Measurements from ENCODE around the gene KLHL7.
"Not testable (repeated sequence)": the region's sequence is repeated elsewhere in the genome, so short reads cannot be mapped to it uniquely, and the experiment has no call there.

The KLHL7 gene

GRCh38 chr7:23107781-23108180, 2.2 kb downstream of the KLHL7 start:
- DNase-seq, result no peak

- no peak for DNase-seq
Observed at GRCh38 chr7:23108995-23109394, 3.4 kb downstream of the KLHL7 start.

- DNase-seq, result no peak
Observed at GRCh38 chr7:23109470-23109869, 3.9 kb downstream of the KLHL7 start.

- DNase-seq, result no peak
Observed at GRCh38 chr7:23114896-23115295, 9.3 kb downstream of the KLHL7 start.

- no peak for DNase-seq
Observed at GRCh38 chr7:23115991-23116390, 10.4 kb downstream of the KLHL7 start.

GRCh38 chr7:23117841-23118240, 12.3 kb downstream of the KLHL7 start:
- DNase-seq, result no peak

- no peak for DNase-seq
Observed at GRCh38 chr7:23120106-23120505, 14.5 kb downstream of the KLHL7 start.

GRCh38 chr7:23121165-23121564, 15.6 kb downstream of the KLHL7 start:
- DNase-seq, result no peak

GRCh38 chr7:23123007-23123406, 17.4 kb downstream of the KLHL7 start:
- no peak for DNase-seq

- no peak for DNase-seq
Observed at GRCh38 chr7:23123465-23123864, 17.9 kb downstream of the KLHL7 start.

- DNase-seq, result no peak
Observed at GRCh38 chr7:23129036-23129435, 23.5 kb downstream of the KLHL7 start.

GRCh38 chr7:23131799-23132198, 26.2 kb downstream of the KLHL7 start:
- DNase-seq, result not testable (repeated sequence)

GRCh38 chr7:23133797-23134196, 28.2 kb downstream of the KLHL7 start:
- no peak for DNase-seq

- no peak for DNase-seq
Observed at GRCh38 chr7:23135755-23136154, 30.2 kb downstream of the KLHL7 start.

GRCh38 chr7:23136216-23136615, 30.6 kb downstream of the KLHL7 start:
- DNase-seq, result no peak

GRCh38 chr7:23157679-23158078, 52.1 kb downstream of the KLHL7 start:
- DNase-seq, result no peak

- no peak for DNase-seq
Observed at GRCh38 chr7:23158546-23158945, 53.0 kb downstream of the KLHL7 start.

GRCh38 chr7:23161482-23161881, 55.9 kb downstream of the KLHL7 start:
- DNase-seq, result no peak

- DNase-seq, result no peak
Observed at GRCh38 chr7:23164846-23165245, 59.3 kb downstream of the KLHL7 start.

- no peak for DNase-seq
Observed at GRCh38 chr7:23165316-23165715, 59.7 kb downstream of the KLHL7 start.

- DNase-seq, result no peak
Observed at GRCh38 chr7:23167691-23168090, 62.1 kb downstream of the KLHL7 start.

GRCh38 chr7:23168111-23168885, 62.7 kb downstream of the KLHL7 start:
- no peak for DNase-seq

- DNase-seq, result no peak
Observed at GRCh38 chr7:23175938-23176337, 70.4 kb downstream of the KLHL7 start.

- peak; percentile 95 to 96 for DNase-seq
Observed at GRCh38 chr7:23181684-23182553, 76.3 kb downstream of the KLHL7 start, which contains the start of gene NUP42. Gene NUP42 (plus strand): TSS chr7:23182048. CDS start chr7:23182086, 38 bp downstream.
